Chondrocyte (in vitro differentiated cells): ENCODE data around the gene EVI2A. TPM values are rescaled to one million over a fixed set of nuclear protein-coding genes. Genes with fewer than 3 reads are reported as not detected.

Source experiments
- DNase-seq: peaks from one replicate; pipeline ENCODE4 v3.0.0; 2021; ENCODE audit warnings: mixed read lengths, low spot score
- H3K27ac Mint-ChIP-seq: one replicate; pipeline ENCODE4 v1.8.0; 2021; ENCODE audit warnings: mild to moderate bottlenecking, moderate library complexity, mixed read lengths; ENCODE audit not compliant: unreplicated experiment
- H3K27me3 Mint-ChIP-seq: 2 replicates; pipeline ENCODE4 v1.8.0; 2021; ENCODE audit warnings: low read depth, mixed read lengths
- H3K36me3 Mint-ChIP-seq: 2 replicates; pipeline ENCODE4 v1.8.0; 2021; ENCODE audit warnings: low read depth, mixed read lengths
- H3K4me1 Mint-ChIP-seq: 2 replicates; pipeline ENCODE4 v1.8.0; 2021; ENCODE audit warnings: low read depth, mild to moderate bottlenecking, mixed read lengths
- H3K4me3 Mint-ChIP-seq: one replicate; pipeline ENCODE4 v1.8.0; 2021; ENCODE audit warnings: mild to moderate bottlenecking, moderate library complexity, mixed read lengths; ENCODE audit not compliant: unreplicated experiment
- H3K9me3 Mint-ChIP-seq: 2 replicates; pipeline ENCODE4 v1.8.0; 2021; ENCODE audit warnings: low read depth, mixed read lengths
- CTCF ChIP-seq: fragments of 200-600 bp; sonication (generic); IDR thresholded peaks from 2 replicates; pipeline ENCODE4 v1.5.0; 2021; ENCODE audit warnings: antibody characterized with exemption, mild to moderate bottlenecking, moderate library complexity
- long read RNA-seq: library from polyadenylated mRNA; stranded (forward); transcript quantifications from one replicate; pipeline ENCODE4 v2.0.0, GENCODE V29; 2021
- total RNA-seq: library from RNA; stranded (reverse); gene quantifications from 3 replicates; pipeline ENCODE4 v1.2.1, GENCODE V29; 2021

The EVI2A gene
- 0.22 TPM in 1 of 3 replicates, not detected in the others for total RNA-seq
- long read RNA-seq = 0 reads

- no peak within 1 kb of the TSS for H3K4me3 Mint-ChIP-seq
These were observed at the start of gene EVI2A for GRCh38 chr17:31321481-31321880. Gene EVI2A (minus strand): TSS chr17:31321622. CDS start chr17:31319013, 2,609 bp downstream.

GRCh38 chr17:31369266-31369665 lies 47.8 kb upstream of the EVI2A start:
- H3K27ac Mint-ChIP-seq = no peak overlapping the region
- H3K27me3 Mint-ChIP-seq = no peaks in the 10 kb centered on the region
- H3K4me1 Mint-ChIP-seq = peaks cover 7% of the 10 kb centered on the region
- H3K4me3 Mint-ChIP-seq = no peak overlapping the region
- no peak for TF ChIP-seq CTCF
- H3K9me3 Mint-ChIP-seq = no peaks in the 10 kb centered on the region
- no peak for DNase-seq
- H3K36me3 Mint-ChIP-seq = peaks cover 4% of the 10 kb centered on the region

More at GRCh38 chr17:31321481-31321880, at the start of gene EVI2A:
- Mint-ChIP-seq H3K36me3 (peaks cover 3% of the 10 kb centered on the region), H3K27me3 (no peaks in the 10 kb centered on the region), H3K27ac (peak within 1 kb of the TSS; percentile 68), H3K4me1 (peaks cover 18% of the 10 kb centered on the region), H3K9me3 (no peaks in the 10 kb centered on the region)
- no peak for TF ChIP-seq CTCF
- no peak for DNase-seq

GRCh38 chr17:31366088-31366487 lies 44.7 kb upstream of the EVI2A start:
- H3K9me3 Mint-ChIP-seq = no peaks in the 10 kb centered on the region
- TF ChIP-seq CTCF = no peak
- H3K27me3 Mint-ChIP-seq = no peaks in the 10 kb centered on the region
- no peak overlapping the region for H3K4me3 Mint-ChIP-seq
- H3K36me3 Mint-ChIP-seq = peaks cover 10% of the 10 kb centered on the region
- no peak for DNase-seq
- H3K27ac Mint-ChIP-seq = no peak overlapping the region
- peaks cover 4% of the 10 kb centered on the region for H3K4me1 Mint-ChIP-seq

- peaks cover 19% of the 10 kb centered on the region for H3K36me3 Mint-ChIP-seq
These were observed 42.6 kb upstream of the EVI2A start for GRCh38 chr17:31364012-31364411.

GRCh38 chr17:31357839-31358394 lies 36.5 kb upstream of the EVI2A start:
- H3K9me3 Mint-ChIP-seq = no peaks in the 10 kb centered on the region
- no peak for TF ChIP-seq CTCF
- H3K27ac Mint-ChIP-seq = no peak overlapping the region
- H3K4me3 Mint-ChIP-seq = no peak overlapping the region
- H3K27me3 Mint-ChIP-seq = no peaks in the 10 kb centered on the region
- peaks cover 45% of the 10 kb centered on the region for H3K36me3 Mint-ChIP-seq
- no peaks in the 10 kb centered on the region for H3K4me1 Mint-ChIP-seq
- no peak for DNase-seq

More at GRCh38 chr17:31364012-31364411, 42.6 kb upstream of the EVI2A start:
- no peak overlapping the region for H3K4me3 Mint-ChIP-seq
- H3K27ac Mint-ChIP-seq = no peak overlapping the region
- H3K27me3 Mint-ChIP-seq = no peaks in the 10 kb centered on the region
- no peak for TF ChIP-seq CTCF
- no peak for DNase-seq
- H3K4me1 Mint-ChIP-seq = peaks cover under 1% of the 10 kb centered on the region
- no peaks in the 10 kb centered on the region for H3K9me3 Mint-ChIP-seq
